Measurements from ENCODE around the gene DUSP2.

DUSP2 gene

DNA sequence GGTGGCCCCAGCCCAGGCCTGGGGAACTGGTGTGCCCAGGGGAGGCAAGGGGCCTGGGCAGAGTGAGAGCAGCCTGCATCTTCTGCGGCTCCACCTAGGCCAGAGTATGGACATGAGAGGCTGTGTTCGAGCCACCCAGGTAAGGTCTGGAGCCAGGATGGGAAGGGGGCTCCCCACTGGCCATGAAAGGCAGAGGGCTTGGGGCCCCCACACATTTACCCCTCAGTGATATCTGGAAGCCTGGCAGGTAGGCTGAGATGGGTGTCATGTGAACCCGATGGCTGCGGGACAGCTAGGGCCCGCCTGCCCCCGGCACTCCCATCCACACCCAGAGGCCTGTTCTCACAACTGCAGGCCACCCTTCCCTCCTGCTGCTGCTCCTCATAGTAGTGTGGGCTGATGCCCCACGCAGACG lies 42.0 kb downstream of the DUSP2 start:
- Histone ChIP-seq H3K27me3 (ENCODE audit: control insufficient read depth, insufficient read depth, low read length) (no peaks in the 10 kb centered on the region), H3K4me3 (ENCODE audit: low read length) (no peak overlapping the region), H3K27ac (ENCODE audit: low read depth, low read length) (no peak overlapping the region), H3K9ac (ENCODE audit: low read length) (no peak overlapping the region), H3K36me3 (ENCODE audit: control insufficient read depth, insufficient read depth, low read length) (no peaks in the 10 kb centered on the region), H3K4me1 (ENCODE audit: control insufficient read depth, insufficient read depth, low read length) (no peaks in the 10 kb centered on the region)

- H3K4me1 ChIP-seq (ENCODE audit: control insufficient read depth, insufficient read depth, low read length) = no peaks in the 10 kb centered on the region
- H3K36me3 ChIP-seq (ENCODE audit: control insufficient read depth, insufficient read depth, low read length) = no peaks in the 10 kb centered on the region
- no peak overlapping the region for H3K9ac ChIP-seq (ENCODE audit: low read length)
- H3K27me3 ChIP-seq (ENCODE audit: control insufficient read depth, insufficient read depth, low read length) = no peaks in the 10 kb centered on the region
- H3K27ac ChIP-seq (ENCODE audit: low read depth, low read length) = no peak overlapping the region
- H3K4me3 ChIP-seq (ENCODE audit: low read length) = no peak overlapping the region
Measured at GRCh38 chr2:96102596-96103186, 42.5 kb downstream of the DUSP2 start.

DNA sequence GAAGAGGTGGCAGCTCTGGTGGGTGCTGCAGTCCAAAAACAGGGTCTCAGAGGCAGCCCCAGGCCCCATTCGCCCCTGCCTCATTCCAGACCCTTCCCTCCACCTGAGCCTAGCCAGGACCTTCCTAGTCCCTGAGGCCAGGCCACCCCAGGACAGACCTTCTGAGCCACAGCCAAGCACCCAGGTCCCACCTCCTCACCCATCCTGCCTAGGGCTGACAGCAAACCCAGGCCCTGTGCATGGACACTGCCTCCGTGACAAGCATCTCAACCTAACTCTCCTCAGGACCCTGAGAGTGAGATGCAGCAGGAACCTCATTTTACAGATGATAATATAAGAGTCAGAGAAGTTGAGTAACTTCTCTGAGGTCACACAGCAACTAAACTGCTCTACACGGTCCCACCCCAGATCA lies 44.3 kb downstream of the DUSP2 start:
- Histone ChIP-seq H3K4me3 (ENCODE audit: low read length) (no peak overlapping the region), H3K9ac (ENCODE audit: low read length) (no peak overlapping the region), H3K36me3 (ENCODE audit: control insufficient read depth, insufficient read depth, low read length) (no peaks in the 10 kb centered on the region), H3K4me1 (ENCODE audit: control insufficient read depth, insufficient read depth, low read length) (no peaks in the 10 kb centered on the region), H3K27me3 (ENCODE audit: control insufficient read depth, insufficient read depth, low read length) (no peaks in the 10 kb centered on the region), H3K27ac (ENCODE audit: low read depth, low read length) (no peak overlapping the region)

DNA sequence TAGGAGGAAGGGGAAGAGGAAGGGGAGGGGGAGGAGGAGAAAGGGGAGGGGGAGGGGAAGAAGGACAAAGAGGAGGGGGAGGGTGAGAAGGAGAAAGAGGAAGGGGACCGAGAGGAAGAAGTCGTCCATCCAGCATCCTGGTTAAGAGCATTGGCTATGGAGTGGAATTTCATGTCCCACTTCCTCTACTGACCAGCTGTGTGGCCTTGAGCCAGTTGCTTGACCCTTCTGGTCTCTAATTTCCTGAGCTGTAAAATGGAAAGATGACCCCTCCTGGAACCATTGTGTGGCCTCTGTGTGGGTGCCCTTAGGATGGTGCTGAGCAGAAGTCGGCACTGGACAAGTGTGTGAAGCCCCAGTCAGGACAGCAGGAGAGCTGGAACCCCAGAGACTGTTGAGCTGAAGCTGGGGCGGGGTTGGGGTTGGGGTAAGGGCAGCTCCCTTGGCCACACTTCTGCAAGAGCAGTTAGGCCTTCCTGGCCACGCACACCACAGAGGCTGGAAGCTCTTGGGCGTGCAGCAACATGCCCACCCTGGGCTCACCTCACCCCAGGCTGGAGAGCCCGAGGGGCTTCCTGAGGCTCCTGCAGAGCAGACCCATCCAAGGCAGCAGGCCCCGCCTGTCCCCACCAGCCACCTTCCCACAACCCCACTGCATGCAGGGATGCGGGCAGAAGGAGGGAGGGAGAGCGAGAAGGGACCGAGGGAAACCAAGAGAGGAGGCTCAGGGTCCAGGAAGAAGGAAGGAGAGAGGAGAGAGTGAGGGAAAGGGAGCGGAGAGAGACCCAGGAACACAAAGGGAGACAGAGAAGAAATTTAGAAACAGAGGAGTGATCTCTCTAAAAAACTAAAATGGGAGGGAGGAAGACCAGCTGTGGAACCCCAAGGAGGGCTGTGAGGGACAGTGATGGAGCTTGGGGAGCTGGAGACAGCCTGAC lies 45.1 kb downstream of the DUSP2 start:
- Histone ChIP-seq H3K4me1 (ENCODE audit: control insufficient read depth, insufficient read depth, low read length) (no peaks in the 10 kb centered on the region), H3K27ac (ENCODE audit: low read depth, low read length) (no peak overlapping the region), H3K27me3 (ENCODE audit: control insufficient read depth, insufficient read depth, low read length) (no peaks in the 10 kb centered on the region), H3K9ac (ENCODE audit: low read length) (no peak overlapping the region), H3K36me3 (ENCODE audit: control insufficient read depth, insufficient read depth, low read length) (no peaks in the 10 kb centered on the region), H3K4me3 (ENCODE audit: low read length) (no peak overlapping the region)

- Histone ChIP-seq H3K36me3 (ENCODE audit: control insufficient read depth, insufficient read depth, low read length) (no peaks in the 10 kb centered on the region), H3K4me1 (ENCODE audit: control insufficient read depth, insufficient read depth, low read length) (no peaks in the 10 kb centered on the region), H3K4me3 (ENCODE audit: low read length) (no peak overlapping the region), H3K27ac (ENCODE audit: low read depth, low read length) (no peak overlapping the region), H3K9ac (ENCODE audit: low read length) (no peak overlapping the region), H3K27me3 (ENCODE audit: control insufficient read depth, insufficient read depth, low read length) (no peaks in the 10 kb centered on the region)
Measured at GRCh38 chr2:96098900-96099590, 46.2 kb downstream of the DUSP2 start.

DNA sequence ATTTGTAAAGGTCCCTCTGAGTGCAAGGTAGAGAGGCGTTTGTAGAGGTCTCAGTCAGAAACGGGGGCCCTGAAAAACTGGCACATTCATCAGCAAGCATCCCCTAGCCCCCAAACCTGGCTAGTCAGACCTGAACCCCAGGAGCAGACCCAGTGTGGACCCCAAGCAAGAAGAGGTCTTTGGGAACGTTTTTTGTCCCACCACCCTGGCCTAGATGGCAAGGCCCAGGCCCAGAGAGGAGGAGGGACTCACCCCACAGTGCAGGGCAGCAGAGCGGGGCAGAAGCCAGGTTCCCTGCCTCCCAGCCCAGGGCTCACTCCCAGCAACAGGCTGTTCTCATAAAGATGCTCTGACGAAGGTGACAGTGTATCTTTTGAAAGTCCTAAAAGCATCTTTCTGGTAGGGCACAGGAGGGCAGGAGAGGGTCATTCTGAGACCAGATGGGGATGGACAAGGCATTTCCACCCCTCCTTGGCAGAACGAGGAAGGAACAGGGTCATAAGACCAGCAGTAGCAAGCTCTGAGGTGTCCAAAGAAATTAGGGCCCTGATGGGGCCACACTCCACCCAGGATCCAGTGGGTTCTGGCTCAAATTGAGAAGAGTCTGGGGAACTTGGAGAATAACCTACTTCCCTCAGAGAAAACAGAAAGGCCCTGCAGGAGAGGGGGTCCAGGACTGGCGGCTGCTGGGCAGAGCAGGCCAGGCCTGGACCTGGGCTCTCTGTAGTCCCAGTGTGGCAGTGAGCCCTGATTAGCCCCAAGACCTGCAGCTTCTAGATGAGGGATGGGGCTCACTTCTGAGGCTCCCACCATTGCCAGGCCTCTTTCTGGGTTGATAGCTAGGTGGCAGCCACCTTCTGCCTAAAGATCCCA lies 47.1 kb downstream of the DUSP2 start:
- H3K4me1 ChIP-seq (ENCODE audit: control insufficient read depth, insufficient read depth, low read length) = no peaks in the 10 kb centered on the region
- H3K9ac ChIP-seq (ENCODE audit: low read length) = no peak overlapping the region
- no peak overlapping the region for H3K27ac ChIP-seq (ENCODE audit: low read depth, low read length)
- no peaks in the 10 kb centered on the region for H3K27me3 ChIP-seq (ENCODE audit: control insufficient read depth, insufficient read depth, low read length)
- H3K36me3 ChIP-seq (ENCODE audit: control insufficient read depth, insufficient read depth, low read length) = no peaks in the 10 kb centered on the region
- H3K4me3 ChIP-seq (ENCODE audit: low read length) = no peak overlapping the region

- no peak overlapping the region for H3K9ac ChIP-seq (ENCODE audit: low read length)
- H3K36me3 ChIP-seq (ENCODE audit: control insufficient read depth, insufficient read depth, low read length) = no peaks in the 10 kb centered on the region
- H3K27ac ChIP-seq (ENCODE audit: low read depth, low read length) = no peak overlapping the region
- H3K4me3 ChIP-seq (ENCODE audit: low read length) = no peak overlapping the region
- H3K27me3 ChIP-seq (ENCODE audit: control insufficient read depth, insufficient read depth, low read length) = no peaks in the 10 kb centered on the region
- H3K4me1 ChIP-seq (ENCODE audit: control insufficient read depth, insufficient read depth, low read length) = no peaks in the 10 kb centered on the region
Measured at GRCh38 chr2:96097441-96097840, 47.8 kb downstream of the DUSP2 start.

GRCh38 chr2:96095116-96095636 lies 50.1 kb downstream of the DUSP2 start:
- Histone ChIP-seq H3K27ac (ENCODE audit: low read depth, low read length) (no peak overlapping the region), H3K27me3 (ENCODE audit: control insufficient read depth, insufficient read depth, low read length) (no peaks in the 10 kb centered on the region), H3K9ac (ENCODE audit: low read length) (no peak overlapping the region), H3K4me1 (ENCODE audit: control insufficient read depth, insufficient read depth, low read length) (no peaks in the 10 kb centered on the region), H3K36me3 (ENCODE audit: control insufficient read depth, insufficient read depth, low read length) (no peaks in the 10 kb centered on the region), H3K4me3 (ENCODE audit: low read length) (no peak overlapping the region)

- H3K4me1 ChIP-seq (ENCODE audit: control insufficient read depth, insufficient read depth, low read length) = no peaks in the 10 kb centered on the region
- H3K27me3 ChIP-seq (ENCODE audit: control insufficient read depth, insufficient read depth, low read length) = no peaks in the 10 kb centered on the region
- no peak overlapping the region for H3K4me3 ChIP-seq (ENCODE audit: low read length)
- H3K9ac ChIP-seq (ENCODE audit: low read length) = no peak overlapping the region
- H3K27ac ChIP-seq (ENCODE audit: low read depth, low read length) = no peak overlapping the region
- H3K36me3 ChIP-seq (ENCODE audit: control insufficient read depth, insufficient read depth, low read length) = no peaks in the 10 kb centered on the region
Measured at GRCh38 chr2:96093528-96093927, 51.7 kb downstream of the DUSP2 start.
